ENCODE data around the gene ABCA1.

DNA sequence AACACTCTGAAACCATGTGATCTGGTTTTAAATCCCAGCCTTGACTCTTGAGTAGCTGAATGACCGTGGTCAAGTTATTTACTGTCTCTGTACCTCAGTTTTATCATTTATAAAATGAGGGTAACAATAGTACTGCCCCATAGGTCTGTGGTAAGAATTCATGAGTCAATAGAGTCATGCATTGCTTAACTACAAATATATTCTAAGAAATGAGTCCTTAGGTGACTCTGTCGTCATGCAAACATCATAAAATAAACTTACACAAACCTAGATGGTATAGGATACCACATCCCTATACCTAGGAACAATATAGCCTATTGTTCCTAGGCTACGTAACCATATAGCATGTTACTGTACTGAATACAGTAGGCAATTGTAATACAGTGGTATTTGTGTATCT is 20.3 kb upstream of the ABCA1 start:
- TF ChIP-seq POLR2A (IDR thresholded peaks at IDR 0.05): no peak
- TF ChIP-seq, protein P1, sequence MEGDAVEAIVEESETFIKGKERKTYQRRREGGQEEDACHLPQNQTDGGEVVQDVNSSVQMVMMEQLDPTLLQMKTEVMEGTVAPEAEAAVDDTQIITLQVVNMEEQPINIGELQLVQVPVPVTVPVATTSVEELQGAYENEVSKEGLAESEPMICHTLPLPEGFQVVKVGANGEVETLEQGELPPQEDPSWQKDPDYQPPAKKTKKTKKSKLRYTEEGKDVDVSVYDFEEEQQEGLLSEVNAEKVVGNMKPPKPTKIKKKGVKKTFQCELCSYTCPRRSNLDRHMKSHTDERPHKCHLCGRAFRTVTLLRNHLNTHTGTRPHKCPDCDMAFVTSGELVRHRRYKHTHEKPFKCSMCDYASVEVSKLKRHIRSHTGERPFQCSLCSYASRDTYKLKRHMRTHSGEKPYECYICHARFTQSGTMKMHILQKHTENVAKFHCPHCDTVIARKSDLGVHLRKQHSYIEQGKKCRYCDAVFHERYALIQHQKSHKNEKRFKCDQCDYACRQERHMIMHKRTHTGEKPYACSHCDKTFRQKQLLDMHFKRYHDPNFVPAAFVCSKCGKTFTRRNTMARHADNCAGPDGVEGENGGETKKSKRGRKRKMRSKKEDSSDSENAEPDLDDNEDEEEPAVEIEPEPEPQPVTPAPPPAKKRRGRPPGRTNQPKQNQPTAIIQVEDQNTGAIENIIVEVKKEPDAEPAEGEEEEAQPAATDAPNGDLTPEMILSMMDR (IDR thresholded peaks at IDR 0.05): no peak

Measured in Peyer's patch (tissue), 4 donors.